BLaER1 treated with 17β-estradiol and CSF1 and Interleukin-3, amounts not matched to agents 10 nM and 100 nM (cell line): Measurements from ENCODE around the gene MRPS34.

Experiments
- H3K27ac ChIP-seq, 11 experiments: shearing (Covaris generic); formaldehyde crosslinking; 2 replicates each; pipeline ENCODE4 v1.8.1; 2022
- H3K27me3 ChIP-seq, 11 experiments: shearing (Covaris generic); formaldehyde crosslinking; 2 replicates each; pipeline ENCODE4 v1.8.1; 2022
- H3K36me3 ChIP-seq, 11 experiments: shearing (Covaris generic); formaldehyde crosslinking; 2 replicates each; pipeline ENCODE4 v1.8.1; 2022
- H3K4me1 ChIP-seq, 10 experiments: shearing (Covaris generic); formaldehyde crosslinking; 2 replicates each; pipeline ENCODE4 v1.8.1; 2022
- H3K4me2 ChIP-seq, 11 experiments: shearing (Covaris generic); formaldehyde crosslinking; 2 replicates each; pipeline ENCODE4 v1.8.1; 2022
- H3K4me3 ChIP-seq, 10 experiments: shearing (Covaris generic); formaldehyde crosslinking; 2 replicates each; pipeline ENCODE4 v1.8.1; 2022
- H3K9ac ChIP-seq, 11 experiments: shearing (Covaris generic); formaldehyde crosslinking; 2 replicates each; pipeline ENCODE4 v1.8.1; 2022
- H3K9me3 ChIP-seq, 11 experiments: shearing (Covaris generic); formaldehyde crosslinking; replicated peaks in 1 of 11; 2 replicates each; pipeline ENCODE4 v1.8.1; 2022
- H4K20me1 ChIP-seq, 11 experiments: shearing (Covaris generic); formaldehyde crosslinking; 2 replicates each; pipeline ENCODE4 v1.8.1; 2022
- Cebpa-rat ChIP-seq, 11 experiments: shearing (Covaris generic); IDR thresholded peaks; 2 replicates each; pipeline ENCODE4 v1.8.1; 2022

MRPS34 gene

GRCh38 chr16:1764971-1765370, 8.0 kb downstream of the MRPS34 start:
- H3K27ac ChIP-seq = no peak overlapping the region
- H3K36me3 ChIP-seq = peaks cover 59 to 96% (median 77%) of the 10 kb centered on the region in 11 experiments
- H3K27me3 ChIP-seq = peaks cover 0 to 6% (median 0%) of the 10 kb centered on the region in 11 experiments; a peak in 1 of 22 replicates
- H3K4me1 ChIP-seq = peaks cover 13 to 45% (median 36%) of the 10 kb centered on the region in 10 experiments
- no peaks in the 10 kb centered on the region for H3K9me3 ChIP-seq
- H4K20me1 ChIP-seq = peaks cover 24 to 99% (median 60%) of the 10 kb centered on the region in 11 experiments; a peak in 21 of 22 replicates
- TF ChIP-seq Cebpa-rat (IDR thresholded peaks at IDR 0.05) = no peak
- H3K9ac ChIP-seq = no peak overlapping the region
- no peak overlapping the region for H3K4me2 ChIP-seq
- H3K4me3 ChIP-seq = no peak overlapping the region

GRCh38 chr16:1763521-1764511, 9.1 kb downstream of the MRPS34 start:
- Histone ChIP-seq H3K4me3 (peak overlapping the region in 1 of 10 experiments; percentile 18; a peak in 2 of 20 replicates), H3K27me3 (peaks cover 0 to 6% (median 0%) of the 10 kb centered on the region in 11 experiments; a peak in 1 of 22 replicates), H3K9ac (peak overlapping the region in 5 of 11 experiments; percentile 22 to 61 (median 58); a peak in 7 of 22 replicates), H4K20me1 (peaks cover 17 to 99% (median 59%) of the 10 kb centered on the region in 11 experiments; a peak in 21 of 22 replicates), H3K9me3 (no peaks in the 10 kb centered on the region), H3K4me2 (peak overlapping the region in 9 of 11 experiments; percentile 66 to 97 (median 88); a peak in 18 of 22 replicates), H3K4me1 (peaks cover 9 to 50% (median 38%) of the 10 kb centered on the region in 10 experiments; a peak in 19 of 20 replicates), H3K36me3 (peaks cover 67 to 96% (median 77%) of the 10 kb centered on the region in 11 experiments), H3K27ac (peak overlapping the region in 3 of 11 experiments; percentile 59 to 69 (median 60); a peak in 5 of 22 replicates)
- TF ChIP-seq Cebpa-rat (IDR thresholded peaks at IDR 0.05) = no peak

GRCh38 chr16:1762879-1763520, 9.9 kb downstream of the MRPS34 start:
- H3K36me3 ChIP-seq = peaks cover 67 to 96% (median 75%) of the 10 kb centered on the region in 11 experiments
- H3K4me1 ChIP-seq = peaks cover 9 to 50% (median 38%) of the 10 kb centered on the region in 10 experiments; a peak in 19 of 20 replicates
- peak overlapping the region in 5 of 10 experiments; percentile 18 to 50 (median 30); a peak in 5 of 20 replicates for H3K4me3 ChIP-seq
- H3K4me2 ChIP-seq = peak overlapping the region in 10 of 11 experiments; percentile 35 to 97 (median 88); a peak in 20 of 22 replicates
- H3K27ac ChIP-seq = peak overlapping the region in 6 of 11 experiments; percentile 33 to 69 (median 53); a peak in 11 of 22 replicates
- no peak for TF ChIP-seq Cebpa-rat (IDR thresholded peaks at IDR 0.05)
- H3K9ac ChIP-seq = peak overlapping the region in 8 of 11 experiments; percentile 21 to 61 (median 46); a peak in 14 of 22 replicates
- H3K9me3 ChIP-seq = no peaks in the 10 kb centered on the region
- H3K27me3 ChIP-seq = peaks cover 0 to 6% (median 0%) of the 10 kb centered on the region in 11 experiments; a peak in 1 of 22 replicates
- peaks cover 17 to 99% (median 57%) of the 10 kb centered on the region in 11 experiments; a peak in 21 of 22 replicates for H4K20me1 ChIP-seq

- Histone ChIP-seq H3K4me1 (peaks cover 9 to 50% (median 41%) of the 10 kb centered on the region in 10 experiments; a peak in 19 of 20 replicates), H3K9ac (peak overlapping the region in 8 of 11 experiments; percentile 21 to 61 (median 46); a peak in 15 of 22 replicates), H3K4me2 (peak overlapping the region; percentile 31 to 97 (median 88)), H3K4me3 (peak overlapping the region in 4 of 10 experiments; percentile 18 to 50 (median 33); a peak in 5 of 20 replicates), H3K27ac (peak overlapping the region in 6 of 11 experiments; percentile 33 to 69 (median 53); a peak in 10 of 22 replicates), H4K20me1 (peaks cover 17 to 99% (median 64%) of the 10 kb centered on the region in 11 experiments; a peak in 21 of 22 replicates), H3K27me3 (peaks cover 0 to 6% (median 0%) of the 10 kb centered on the region in 11 experiments; a peak in 1 of 22 replicates), H3K36me3 (peaks cover 66 to 96% (median 75%) of the 10 kb centered on the region in 11 experiments), H3K9me3 (no peaks in the 10 kb centered on the region)
- no peak for TF ChIP-seq Cebpa-rat (IDR thresholded peaks at IDR 0.05)
Observed at GRCh38 chr16:1762196-1762878, 10.6 kb downstream of the MRPS34 start.

GRCh38 chr16:1761751-1762150, 11.2 kb downstream of the MRPS34 start:
- Histone ChIP-seq H3K4me3 (peak overlapping the region in 3 of 10 experiments; percentile 18 to 50 (median 36); a peak in 3 of 20 replicates), H3K36me3 (peaks cover 60 to 96% (median 75%) of the 10 kb centered on the region in 11 experiments), H3K27ac (peak overlapping the region in 3 of 11 experiments; percentile 59 to 69 (median 60); a peak in 3 of 22 replicates)

GRCh38 chr16:1760911-1761310, 12.0 kb downstream of the MRPS34 start:
- no peak overlapping the region for H3K4me3 ChIP-seq
- peaks cover 17 to 99% (median 65%) of the 10 kb centered on the region in 11 experiments; a peak in 21 of 22 replicates for H4K20me1 ChIP-seq
- H3K36me3 ChIP-seq = peaks cover 58 to 96% (median 72%) of the 10 kb centered on the region in 11 experiments
- peak overlapping the region in 1 of 11 experiments; percentile 37; a peak in 1 of 22 replicates for H3K9ac ChIP-seq
- H3K9me3 ChIP-seq = no peaks in the 10 kb centered on the region
- peaks cover 9 to 58% (median 48%) of the 10 kb centered on the region in 10 experiments; a peak in 19 of 20 replicates for H3K4me1 ChIP-seq
- peak overlapping the region in 7 of 11 experiments; percentile 29 to 97 (median 78); a peak in 13 of 22 replicates for H3K4me2 ChIP-seq
- H3K27me3 ChIP-seq = peaks cover 0 to 6% (median 0%) of the 10 kb centered on the region in 11 experiments; a peak in 1 of 22 replicates
- no peak for TF ChIP-seq Cebpa-rat (IDR thresholded peaks at IDR 0.05)
- H3K27ac ChIP-seq = no peak overlapping the region

More at GRCh38 chr16:1761751-1762150, 11.2 kb downstream of the MRPS34 start:
- Histone ChIP-seq H3K4me1 (peaks cover 9 to 53% (median 47%) of the 10 kb centered on the region in 10 experiments; a peak in 19 of 20 replicates), H4K20me1 (peaks cover 17 to 99% (median 66%) of the 10 kb centered on the region in 11 experiments; a peak in 21 of 22 replicates), H3K27me3 (peaks cover 0 to 6% (median 0%) of the 10 kb centered on the region in 11 experiments; a peak in 1 of 22 replicates), H3K4me2 (peak overlapping the region; percentile 31 to 97 (median 88); a peak in 21 of 22 replicates), H3K9ac (peak overlapping the region in 6 of 11 experiments; percentile 37 to 61 (median 56); a peak in 11 of 22 replicates), H3K9me3 (no peaks in the 10 kb centered on the region)
- no peak for TF ChIP-seq Cebpa-rat (IDR thresholded peaks at IDR 0.05)

- Histone ChIP-seq H3K4me2 (no peak overlapping the region), H3K4me3 (no peak overlapping the region), H3K27ac (no peak overlapping the region), H4K20me1 (peaks cover 17 to 98% (median 67%) of the 10 kb centered on the region in 11 experiments; a peak in 21 of 22 replicates), H3K9ac (0 out of 22 replicates have a peak overlapping the region, but pooled peaks of 1 of the 11 experiments have one; percentile 6), H3K9me3 (no peaks in the 10 kb centered on the region), H3K4me1 (peaks cover 9 to 58% (median 48%) of the 10 kb centered on the region in 10 experiments; a peak in 19 of 20 replicates), H3K27me3 (peaks cover 0 to 6% (median 0%) of the 10 kb centered on the region in 11 experiments; a peak in 1 of 22 replicates), H3K36me3 (peaks cover 55 to 96% (median 72%) of the 10 kb centered on the region in 11 experiments)
- no peak for TF ChIP-seq Cebpa-rat (IDR thresholded peaks at IDR 0.05)
Observed at GRCh38 chr16:1759511-1759910, 13.4 kb downstream of the MRPS34 start.
